Measurements from ENCODE around the gene PHF14. TPM values are rescaled to one million over a fixed set of nuclear protein-coding genes. Genes with fewer than 3 reads are reported as not detected.
"Not testable (repeated sequence)": the region's sequence is repeated elsewhere in the genome, so short reads cannot be mapped to it uniquely, and the experiment has no call there.

The PHF14 gene
- total RNA-seq, 2 donors from 2014 or later, result 25.1 to 25.7 TPM

DNA sequence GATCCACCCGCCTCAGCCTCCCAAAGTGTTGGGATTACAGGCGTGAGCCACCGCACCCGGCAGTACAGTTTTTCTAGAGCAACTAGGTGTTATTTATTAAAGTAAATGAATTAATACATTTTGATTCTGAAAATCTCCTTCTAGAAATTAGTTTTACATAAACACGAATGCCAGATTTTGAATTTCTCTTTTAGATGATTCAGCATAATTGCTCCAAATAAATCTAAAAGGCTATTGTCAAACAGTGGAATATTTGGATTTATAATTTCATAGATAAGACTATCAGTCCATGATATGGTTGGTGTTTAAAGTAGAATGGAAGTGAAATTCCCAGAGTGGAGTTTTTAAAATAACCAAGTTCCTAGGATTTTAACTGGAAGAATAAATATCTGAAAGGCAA lies 1.5 kb upstream of the PHF14 start:
- no peak overlapping the region for H3K4me3 ChIP-seq
- H3K27me3 ChIP-seq (replicated peaks; ENCODE audit: insufficient read depth), result no peaks in the 10 kb centered on the region
- WGBS, result 98% methylated on average over 5 of the region's 5 CpGs
- no peaks in the 10 kb centered on the region for H3K9me3 ChIP-seq
- H3K36me3 ChIP-seq, result no peaks in the 10 kb centered on the region
- no peaks in the 10 kb centered on the region for H3K4me1 ChIP-seq (replicated peaks)
- DNase-seq (ENCODE audit: low spot score), result no peak
- TF ChIP-seq, protein P1, sequence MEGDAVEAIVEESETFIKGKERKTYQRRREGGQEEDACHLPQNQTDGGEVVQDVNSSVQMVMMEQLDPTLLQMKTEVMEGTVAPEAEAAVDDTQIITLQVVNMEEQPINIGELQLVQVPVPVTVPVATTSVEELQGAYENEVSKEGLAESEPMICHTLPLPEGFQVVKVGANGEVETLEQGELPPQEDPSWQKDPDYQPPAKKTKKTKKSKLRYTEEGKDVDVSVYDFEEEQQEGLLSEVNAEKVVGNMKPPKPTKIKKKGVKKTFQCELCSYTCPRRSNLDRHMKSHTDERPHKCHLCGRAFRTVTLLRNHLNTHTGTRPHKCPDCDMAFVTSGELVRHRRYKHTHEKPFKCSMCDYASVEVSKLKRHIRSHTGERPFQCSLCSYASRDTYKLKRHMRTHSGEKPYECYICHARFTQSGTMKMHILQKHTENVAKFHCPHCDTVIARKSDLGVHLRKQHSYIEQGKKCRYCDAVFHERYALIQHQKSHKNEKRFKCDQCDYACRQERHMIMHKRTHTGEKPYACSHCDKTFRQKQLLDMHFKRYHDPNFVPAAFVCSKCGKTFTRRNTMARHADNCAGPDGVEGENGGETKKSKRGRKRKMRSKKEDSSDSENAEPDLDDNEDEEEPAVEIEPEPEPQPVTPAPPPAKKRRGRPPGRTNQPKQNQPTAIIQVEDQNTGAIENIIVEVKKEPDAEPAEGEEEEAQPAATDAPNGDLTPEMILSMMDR (IDR thresholded peaks at IDR 0.05), result no peak
- TF ChIP-seq POLR2AphosphoS5 (IDR thresholded peaks at IDR 0.05) (no peak), POLR2A (IDR thresholded peaks at IDR 0.05) (no peak)
- no peak overlapping the region for H3K27ac ChIP-seq
- intact Hi-C loops (cut with DNase I), result loop anchor here (2.0 kb wide), 1 partner anchor 31 kb away; a partner anchor contains a TSS

DNA sequence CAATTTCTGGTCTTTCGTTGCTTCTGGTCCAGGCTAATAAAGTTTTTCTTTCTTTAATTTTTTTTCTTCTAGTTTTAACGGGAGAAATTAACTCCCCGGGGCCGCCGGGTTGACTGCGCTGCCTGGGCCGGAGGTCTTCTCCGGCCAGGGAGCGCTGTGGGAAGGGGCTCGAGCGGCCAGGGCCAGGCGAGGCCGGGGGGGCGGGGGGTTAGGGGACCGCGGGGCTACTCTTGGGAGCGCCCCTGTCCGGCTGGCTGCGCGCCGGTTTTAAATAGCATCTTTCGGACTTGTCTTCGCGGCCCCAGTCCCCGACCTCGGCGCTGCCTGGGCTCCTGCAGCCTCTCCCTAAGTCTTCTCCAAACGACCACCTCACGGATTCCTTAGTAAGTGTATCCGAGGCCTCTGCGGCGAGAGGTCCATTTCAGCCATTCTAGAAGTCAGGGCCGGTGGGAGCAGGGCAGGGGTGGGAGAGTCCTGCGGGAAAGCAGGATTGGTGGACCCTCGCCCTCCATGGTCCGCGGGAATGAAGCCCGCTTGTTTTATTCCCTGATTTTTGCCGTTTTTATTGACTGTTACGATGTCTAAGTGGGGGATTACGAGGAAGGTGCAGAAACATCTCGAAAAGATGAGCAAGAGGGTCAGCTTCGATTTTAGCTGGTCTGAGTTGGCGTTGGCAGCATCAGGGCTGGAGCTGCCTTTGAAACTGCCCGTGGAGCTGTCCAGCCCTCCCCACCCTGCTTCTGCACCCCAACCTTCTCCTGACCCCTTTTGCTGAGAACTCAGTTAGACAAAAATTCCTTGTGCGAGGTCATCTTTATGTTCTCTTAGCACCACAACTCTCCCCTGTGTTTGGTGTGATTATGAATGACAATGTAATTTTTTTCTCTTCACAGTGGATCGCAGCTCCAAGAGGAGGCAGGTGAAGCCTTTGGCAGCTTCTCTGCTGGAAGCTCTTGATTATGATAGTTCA lies 555 bp downstream of the PHF14 start:
- Histone ChIP-seq H3K9me3 (no peaks in the 10 kb centered on the region), H3K36me3 (no peaks in the 10 kb centered on the region), H3K4me1 (replicated peaks) (no peaks in the 10 kb centered on the region), H3K27me3 (replicated peaks; ENCODE audit: insufficient read depth) (no peaks in the 10 kb centered on the region), H3K4me3 (peak overlapping the region; percentile 71 to 80), H3K27ac (peak overlapping the region; percentile 79 to 85)
- under 1% methylated on average over 47 of the region's 47 CpGs for WGBS
- no peak for DNase-seq (ENCODE audit: low spot score)
- TF ChIP-seq, protein P1 (IDR thresholded peaks at IDR 0.05), result no peak
- intact Hi-C loops (cut with DNase I), result loop anchor here (2.0 kb wide), 1 partner anchor 33 kb away; a partner anchor contains a TSS

DNA sequence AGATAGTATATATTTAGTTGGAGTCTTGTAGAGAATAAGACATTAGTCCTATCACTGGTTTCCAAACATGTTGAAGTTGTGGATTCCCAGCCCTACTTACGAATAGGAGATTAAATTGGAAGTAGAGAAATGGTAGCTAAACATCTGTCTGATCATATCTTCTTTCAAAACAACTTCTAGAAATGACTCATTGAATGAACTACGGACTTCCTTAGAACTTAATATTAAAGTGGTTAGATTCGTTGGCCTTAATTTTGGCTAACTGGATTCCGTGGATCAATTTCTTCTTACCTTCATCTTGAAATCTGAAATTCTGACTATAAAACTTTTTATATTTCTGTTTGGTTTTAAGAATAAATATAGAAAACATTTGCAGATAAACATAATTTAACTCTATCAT lies 3.4 kb downstream of the PHF14 start:
- no peak overlapping the region for H3K4me3 ChIP-seq
- no peaks in the 10 kb centered on the region for H3K27me3 ChIP-seq (replicated peaks; ENCODE audit: insufficient read depth)
- intact Hi-C loops (cut with DNase I), result no loop called here
- TF ChIP-seq POLR2A (IDR thresholded peaks at IDR 0.05), result no peak
- TF ChIP-seq POLR2AphosphoS5 (IDR thresholded peaks at IDR 0.05), result no peak
- TF ChIP-seq, protein P1 (IDR thresholded peaks at IDR 0.05), result no peak
- no peak overlapping the region for H3K27ac ChIP-seq
- DNase-seq (ENCODE audit: low spot score), result no peak
- H3K4me1 ChIP-seq (replicated peaks), result no peaks in the 10 kb centered on the region
- H3K9me3 ChIP-seq, result no peaks in the 10 kb centered on the region
- WGBS, result 66% methylated on average over 4 of the region's 4 CpGs
- H3K36me3 ChIP-seq, result no peaks in the 10 kb centered on the region

DNA sequence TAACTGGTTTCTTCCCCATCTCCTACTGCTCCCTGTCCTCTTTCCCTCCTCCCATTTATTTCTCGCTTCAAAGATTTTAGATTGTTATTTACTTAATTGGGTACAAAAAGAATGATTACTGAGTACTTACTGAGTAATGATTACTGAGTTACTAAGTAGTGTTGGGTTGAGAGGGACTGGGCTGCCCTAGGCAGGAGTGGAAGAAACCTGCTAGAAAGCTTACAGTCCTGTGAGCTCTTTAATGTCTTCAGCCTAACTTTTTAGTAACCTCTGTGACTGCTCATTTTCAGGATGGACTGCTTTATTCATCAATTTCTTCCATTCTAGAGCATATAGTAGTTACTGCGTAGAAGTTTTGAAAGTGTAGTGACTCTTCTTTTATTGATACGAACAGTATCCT lies 7.6 kb downstream of the PHF14 start:
- TF ChIP-seq POLR2A (IDR thresholded peaks at IDR 0.05) (no peak), POLR2AphosphoS5 (IDR thresholded peaks at IDR 0.05) (no peak)
- TF ChIP-seq, protein P1 (IDR thresholded peaks at IDR 0.05), result no peak
- no peak for DNase-seq (ENCODE audit: low spot score)

DNA sequence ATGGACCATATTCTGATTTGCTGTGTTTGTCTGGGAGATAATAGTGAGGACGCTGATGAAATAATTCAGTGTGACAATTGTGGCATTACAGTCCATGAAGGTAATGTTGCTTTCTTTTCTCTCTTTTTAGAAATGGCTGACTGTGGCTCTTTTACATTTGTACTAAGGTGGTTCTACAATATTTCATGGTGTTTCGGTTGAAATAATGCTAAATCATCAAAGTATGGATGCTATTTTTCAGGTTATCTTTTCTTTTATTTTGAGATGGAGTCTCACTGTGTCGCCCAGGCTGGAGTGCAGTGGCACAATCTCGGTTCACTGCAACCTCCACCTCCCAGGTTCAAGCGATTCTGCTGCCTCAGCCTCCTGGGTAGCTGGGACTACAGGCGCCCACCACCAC lies 17.1 kb downstream of the PHF14 start:
- H3K4me1 ChIP-seq (replicated peaks); H3K9me3 ChIP-seq; H3K36me3 ChIP-seq; intact Hi-C loops (cut with DNase I); DNase-seq (ENCODE audit: low spot score); H3K27ac ChIP-seq; H3K4me3 ChIP-seq; H3K27me3 ChIP-seq (replicated peaks; ENCODE audit: insufficient read depth): not testable (repeated sequence)
- 95% methylated on average over 6 of the region's 6 CpGs for WGBS

More for the DNA sequence above, 7.6 kb downstream of the PHF14 start:
- Histone ChIP-seq H3K36me3 (no peaks in the 10 kb centered on the region), H3K4me3 (no peak overlapping the region), H3K4me1 (replicated peaks) (no peaks in the 10 kb centered on the region), H3K9me3 (no peaks in the 10 kb centered on the region), H3K27me3 (replicated peaks; ENCODE audit: insufficient read depth) (no peaks in the 10 kb centered on the region), H3K27ac (no peak overlapping the region)
- 96% methylated on average over 3 of the region's 3 CpGs for WGBS
- intact Hi-C loops (cut with DNase I), result no loop called here

DNA sequence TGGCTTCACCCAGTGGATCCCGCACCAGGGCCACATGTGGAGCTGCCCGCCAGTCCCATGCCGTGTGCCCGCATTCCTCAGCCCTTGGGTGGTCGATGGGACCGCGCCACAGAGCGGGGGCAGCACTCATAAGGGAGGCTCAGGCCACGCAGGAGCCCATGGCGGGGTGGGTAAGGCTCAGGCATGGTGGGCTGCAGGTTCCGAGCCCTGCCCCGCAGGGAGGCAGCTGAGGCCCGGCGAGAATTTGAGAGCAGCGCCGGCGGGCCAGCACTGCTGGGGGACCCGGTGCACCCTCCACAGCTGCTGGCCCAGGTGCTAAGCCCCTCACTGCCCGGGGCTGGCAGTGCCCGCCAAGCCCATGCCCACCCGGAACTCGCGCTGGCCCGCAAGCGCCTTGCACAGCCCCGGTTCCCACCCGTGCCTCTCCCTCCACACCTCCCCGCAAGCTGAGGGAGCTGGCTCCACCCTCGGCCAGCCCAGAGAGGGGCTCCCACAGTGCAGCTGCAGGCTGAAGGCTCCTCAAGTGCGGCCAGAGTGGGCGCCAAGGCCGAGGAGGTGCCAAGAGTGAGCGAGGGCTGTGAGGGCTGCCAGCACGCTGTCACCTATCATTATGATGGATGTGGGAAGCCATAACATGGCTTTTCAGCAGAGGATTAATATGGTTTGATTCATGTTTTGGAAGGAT lies 22.0 kb downstream of the PHF14 start:
- H3K27ac ChIP-seq; H3K9me3 ChIP-seq; H3K36me3 ChIP-seq; H3K4me1 ChIP-seq (replicated peaks); DNase-seq (ENCODE audit: low spot score); H3K27me3 ChIP-seq (replicated peaks; ENCODE audit: insufficient read depth); H3K4me3 ChIP-seq; intact Hi-C loops (cut with DNase I): not testable (repeated sequence)
- WGBS, result 98% methylated on average over 34 of the region's 34 CpGs
